GM12873 (cell line): ENCODE data around the gene MNT.

Experiments used
- TF ChIP-seq, protein P1 (sequence below): IDR thresholded peaks from 2 replicates; pipeline ENCODE4 v1.5.1; 2012; ENCODE audit warnings: low read depth, mild to moderate bottlenecking, moderate library complexity, low read length, control low read depth; ENCODE audit not compliant: insufficient read depth; ENCODE audit errors: missing control alignments

The MNT gene

DNA sequence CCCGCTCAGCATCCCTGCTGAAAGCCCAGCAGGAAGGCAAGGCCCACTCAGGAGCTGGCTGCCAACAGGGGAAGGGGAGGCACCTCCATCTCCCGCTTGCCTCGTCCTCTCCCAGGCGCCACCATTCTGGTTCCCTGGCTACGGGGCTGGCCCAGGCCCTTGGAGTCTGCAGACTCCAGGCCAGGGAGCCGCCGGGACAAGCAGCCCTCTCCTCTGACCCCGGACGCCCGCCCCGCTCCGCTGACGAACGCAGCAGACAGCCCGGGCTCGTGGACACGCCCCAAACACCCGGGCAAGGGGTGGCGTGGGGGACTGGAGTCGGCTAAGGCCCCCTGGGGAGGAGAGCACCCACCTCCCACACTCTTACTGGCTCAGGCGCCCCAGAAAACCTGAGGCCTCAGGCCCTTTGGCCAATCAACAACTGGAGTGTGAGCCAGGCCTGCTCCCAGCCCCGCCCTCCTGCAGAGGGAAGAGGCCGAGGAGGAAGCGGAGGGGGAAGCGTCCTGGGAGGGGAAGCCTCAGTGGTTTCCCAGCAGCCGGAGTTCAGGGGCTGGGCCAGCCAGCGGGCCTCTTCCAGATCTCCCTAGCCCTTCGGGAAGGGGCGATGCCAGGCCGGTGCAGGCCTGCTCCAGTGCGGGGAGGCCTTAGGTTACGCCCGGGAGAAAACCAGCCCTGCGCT, 4.2 kb downstream of the MNT start:
- TF ChIP-seq, protein P1, sequence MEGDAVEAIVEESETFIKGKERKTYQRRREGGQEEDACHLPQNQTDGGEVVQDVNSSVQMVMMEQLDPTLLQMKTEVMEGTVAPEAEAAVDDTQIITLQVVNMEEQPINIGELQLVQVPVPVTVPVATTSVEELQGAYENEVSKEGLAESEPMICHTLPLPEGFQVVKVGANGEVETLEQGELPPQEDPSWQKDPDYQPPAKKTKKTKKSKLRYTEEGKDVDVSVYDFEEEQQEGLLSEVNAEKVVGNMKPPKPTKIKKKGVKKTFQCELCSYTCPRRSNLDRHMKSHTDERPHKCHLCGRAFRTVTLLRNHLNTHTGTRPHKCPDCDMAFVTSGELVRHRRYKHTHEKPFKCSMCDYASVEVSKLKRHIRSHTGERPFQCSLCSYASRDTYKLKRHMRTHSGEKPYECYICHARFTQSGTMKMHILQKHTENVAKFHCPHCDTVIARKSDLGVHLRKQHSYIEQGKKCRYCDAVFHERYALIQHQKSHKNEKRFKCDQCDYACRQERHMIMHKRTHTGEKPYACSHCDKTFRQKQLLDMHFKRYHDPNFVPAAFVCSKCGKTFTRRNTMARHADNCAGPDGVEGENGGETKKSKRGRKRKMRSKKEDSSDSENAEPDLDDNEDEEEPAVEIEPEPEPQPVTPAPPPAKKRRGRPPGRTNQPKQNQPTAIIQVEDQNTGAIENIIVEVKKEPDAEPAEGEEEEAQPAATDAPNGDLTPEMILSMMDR = no peak

DNA sequence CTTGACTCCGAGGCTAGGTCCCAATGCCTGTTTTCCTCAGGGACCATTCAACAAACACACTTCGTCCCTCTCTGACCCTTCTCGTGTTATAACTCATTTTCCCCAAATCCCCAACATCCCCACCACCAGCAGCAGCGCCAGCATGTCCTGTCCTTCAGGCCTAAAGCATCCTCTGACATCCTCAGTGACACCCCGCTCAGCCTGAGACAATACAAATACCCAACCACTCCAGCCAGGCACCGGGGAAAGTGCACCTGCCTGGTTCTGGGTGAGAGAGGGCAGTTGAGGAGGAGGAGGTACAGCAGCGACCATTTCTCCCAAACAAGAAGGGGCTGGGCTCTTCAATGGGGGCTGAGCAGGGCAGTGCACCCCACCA, 4.7 kb downstream of the MNT start:
- TF ChIP-seq, protein P1 = no peak

DNA sequence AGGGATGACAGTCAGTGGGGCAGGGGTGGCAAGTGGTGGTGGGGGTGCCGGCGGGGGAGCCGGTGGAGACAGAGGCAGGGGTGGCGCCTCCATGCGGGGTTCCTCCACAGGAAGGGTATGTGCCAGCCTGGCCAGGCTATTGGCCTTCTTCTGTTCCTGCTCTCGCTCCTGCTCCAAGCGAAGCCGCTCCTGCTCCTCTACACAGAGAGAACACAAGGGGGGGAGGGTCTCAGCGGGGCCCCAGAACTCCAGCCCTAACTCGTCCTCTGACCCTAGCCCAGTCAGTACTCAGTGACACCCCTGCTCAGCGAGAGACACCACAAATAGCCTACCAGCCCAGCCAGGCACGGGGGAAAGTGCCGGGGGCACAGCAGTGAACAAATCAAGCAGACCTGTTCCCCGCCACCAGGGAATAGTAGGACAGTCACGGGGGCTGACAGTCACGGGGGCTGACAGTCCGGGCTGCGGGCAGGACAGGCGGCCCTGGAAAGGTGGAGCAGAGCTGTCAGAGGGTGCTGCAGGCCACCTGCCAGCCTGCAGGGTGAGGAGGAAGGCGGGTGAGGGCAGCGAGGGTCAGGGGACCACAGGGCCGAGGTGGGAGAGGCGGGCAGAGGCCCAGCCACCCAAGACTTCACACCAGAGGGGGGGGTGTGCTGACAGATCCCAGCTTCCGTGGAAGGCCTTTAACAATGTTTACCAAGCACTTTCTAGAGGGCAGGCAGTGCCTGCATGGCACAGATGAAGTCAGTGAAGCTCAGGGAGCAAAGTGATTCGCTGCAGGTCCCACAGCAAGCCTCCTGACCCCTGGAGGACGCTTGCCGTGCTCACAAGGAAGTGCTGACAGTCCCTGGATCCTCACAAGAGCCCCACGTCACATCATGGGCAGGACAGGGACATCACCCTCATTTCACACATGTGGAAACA, 5.3 kb downstream of the MNT start:
- TF ChIP-seq, protein P1 = no peak

DNA sequence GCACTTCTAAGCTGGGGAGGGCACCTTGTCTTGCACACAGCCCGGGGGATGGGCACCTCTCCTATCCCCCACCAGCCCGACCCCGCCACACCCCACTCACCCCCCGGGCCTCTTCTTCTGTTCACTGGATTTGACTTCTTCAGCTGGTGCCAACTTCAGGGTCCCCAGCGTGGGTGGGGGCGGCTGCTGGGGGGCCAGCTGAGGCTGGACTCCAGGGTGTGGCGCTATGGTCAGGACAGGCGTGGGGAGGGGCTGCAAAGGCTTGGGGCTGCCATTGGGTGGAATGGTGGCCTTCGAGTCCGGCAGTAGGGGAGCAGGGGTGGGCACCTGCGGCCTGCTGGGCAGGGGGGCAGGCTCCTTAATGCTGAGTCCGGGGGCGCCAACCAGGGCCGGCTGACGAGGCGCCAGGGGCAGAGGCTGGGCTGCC, 6.1 kb downstream of the MNT start:
- TF ChIP-seq, protein P1 = no peak

DNA sequence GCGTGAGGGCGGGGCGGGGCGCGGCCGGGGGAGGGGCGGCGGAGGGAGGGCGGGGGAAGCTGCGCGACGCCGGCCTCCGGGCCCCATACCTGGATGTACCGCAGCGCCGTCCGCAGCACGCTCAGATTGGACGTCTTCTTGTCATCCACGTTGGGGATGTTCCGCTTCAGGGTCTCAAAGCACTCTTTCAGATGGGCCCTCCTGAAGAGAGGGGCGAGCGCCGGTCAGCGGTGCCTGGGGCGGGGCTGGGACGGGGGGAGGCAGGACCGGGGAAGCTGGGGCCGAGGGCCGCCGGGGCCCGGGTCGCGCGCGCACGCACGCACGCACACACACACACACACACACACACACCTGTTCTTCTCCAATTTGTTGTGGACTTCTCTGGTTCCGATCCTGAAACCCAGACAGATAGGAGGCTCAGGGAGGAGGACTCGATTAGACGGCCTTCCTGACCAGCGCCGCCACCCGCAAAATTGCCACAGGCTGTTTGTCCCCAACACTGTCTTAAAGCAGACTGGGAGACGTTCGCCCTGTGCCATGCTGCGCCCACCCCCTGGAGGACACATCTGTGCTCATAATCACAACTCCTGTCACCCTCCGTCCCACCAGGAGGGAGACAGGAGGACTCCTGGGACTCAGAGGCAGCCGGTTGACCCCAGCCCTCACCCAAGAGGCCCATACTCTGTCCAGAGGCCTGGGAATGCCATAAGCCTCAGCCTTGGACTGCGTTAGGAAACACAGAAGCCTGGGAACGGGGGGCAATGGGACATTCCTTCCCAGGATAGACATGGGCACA, 6.7 kb downstream of the MNT start:
- TF ChIP-seq, protein P1 = no peak

DNA sequence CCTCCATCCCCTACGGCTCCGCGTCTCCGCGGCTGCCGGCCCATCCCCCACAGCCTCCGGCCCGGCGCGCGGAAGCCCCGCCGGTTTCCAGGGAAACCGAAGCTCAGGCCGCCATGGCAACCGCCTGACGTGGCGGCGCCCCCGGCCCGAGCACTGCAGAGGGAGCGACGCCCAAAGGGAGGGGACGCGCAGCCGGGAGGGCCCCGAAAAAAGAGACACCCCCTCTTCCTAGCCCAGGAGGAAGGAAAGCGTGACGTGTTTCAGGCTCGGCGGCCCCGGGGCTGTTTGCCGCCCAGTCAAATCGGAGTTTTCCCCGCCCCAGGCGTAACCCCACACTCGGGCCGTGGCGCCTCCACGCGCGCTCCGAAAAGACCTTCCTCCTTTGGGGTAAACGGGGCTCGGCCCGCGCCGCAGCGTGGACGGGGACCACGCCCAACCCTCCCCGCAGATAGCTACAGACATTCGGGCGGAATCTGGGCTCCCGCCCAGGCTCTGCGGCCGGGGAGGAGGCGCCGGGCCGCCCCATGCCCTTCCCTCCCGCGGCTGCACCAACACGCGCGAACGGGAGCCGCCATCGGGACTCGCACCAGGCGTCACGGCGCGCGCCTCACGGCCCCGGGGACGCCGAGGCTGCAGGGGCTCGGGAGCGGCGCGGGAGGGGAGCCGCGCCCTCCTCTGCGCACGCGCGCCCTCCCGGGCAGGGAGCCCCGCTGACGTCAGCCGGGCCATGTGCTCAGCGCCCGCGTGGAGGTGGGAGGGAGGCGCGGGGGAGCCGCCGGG, 7.5 kb downstream of the MNT start:
- TF ChIP-seq, protein P1 = no peak
